Fibroblast of mammary gland (primary cell): Measurements from ENCODE around the gene NRSN1.

Experiments
- DNase-seq: peaks from one replicate; pipeline ENCODE4 v3.0.0-alpha.2; 2010; ENCODE audit warnings: low read depth
- H3K4me3 ChIP-seq: 2 replicates; pipeline ENCODE4 v1.5.1; 2011; ENCODE audit warnings: low read depth, mild to moderate bottlenecking, low read length, moderate library complexity; ENCODE audit not compliant: control insufficient read depth
- CTCF ChIP-seq: conservative IDR thresholded peaks from 2 replicates; pipeline ENCODE4 v1.5.1; 2011; ENCODE audit warnings: low read depth, low read length, inconsistent platforms; ENCODE audit not compliant: control insufficient read depth, insufficient read depth

The NRSN1 gene

GRCh38 chr6:24099181-24099580 lies 26.8 kb upstream of the NRSN1 start:
- no peak for DNase-seq
- TF ChIP-seq CTCF = no peak
- no peak overlapping the region for H3K4me3 ChIP-seq

- DNase-seq = no peak
- no peak for TF ChIP-seq CTCF
- no peak overlapping the region for H3K4me3 ChIP-seq
Observed at GRCh38 chr6:24100024-24100769, 25.8 kb upstream of the NRSN1 start.

GRCh38 chr6:24100770-24101155 lies 25.3 kb upstream of the NRSN1 start:
- DNase-seq = no peak
- H3K4me3 ChIP-seq = no peak overlapping the region
- TF ChIP-seq CTCF = no peak

GRCh38 chr6:24105191-24105590 lies 20.8 kb upstream of the NRSN1 start:
- no peak overlapping the region for H3K4me3 ChIP-seq
- DNase-seq = no peak
- no peak for TF ChIP-seq CTCF

- no peak overlapping the region for H3K4me3 ChIP-seq
- DNase-seq = no peak
- TF ChIP-seq CTCF = no peak
Observed at GRCh38 chr6:24106291-24106690, 19.7 kb upstream of the NRSN1 start.

GRCh38 chr6:24107294-24107693 lies 18.7 kb upstream of the NRSN1 start:
- DNase-seq = no peak
- TF ChIP-seq CTCF = no peak
- H3K4me3 ChIP-seq = no peak overlapping the region

- no peak for TF ChIP-seq CTCF
- no peak overlapping the region for H3K4me3 ChIP-seq
- no peak for DNase-seq
Observed at GRCh38 chr6:24108056-24108455, 18.0 kb upstream of the NRSN1 start.
